Daoy (cell line): ENCODE results near the gene LNX1. TPM values are rescaled to one million over a fixed set of nuclear protein-coding genes. Genes with fewer than 3 reads are reported as not detected.
A peak's percentile ranks its signal among the peaks of the same experiment; 100 is the strongest.

Experiments used
- DNase-seq: peaks from one replicate; pipeline ENCODE4 v3.0.0-alpha.2; 2015; ENCODE audit warnings: low read depth
- total RNA-seq: library from RNA; depleted of rRNA; stranded (reverse); fragments of >200 nt; shearing (Covaris generic); gene quantifications from 2 replicates; pipeline ENCODE4 v1.2.3, GENCODE V29; 2014

LNX1 gene
- total RNA-seq, 1 experiment from 2014 or later: 10.2 TPM

- DNase-seq: no peak
Observed at GRCh38 chr4:53535567-53535966, 55.7 kb downstream of the LNX1 start.

- no peak for DNase-seq
Observed at GRCh38 chr4:53534684-53535083, 56.6 kb downstream of the LNX1 start.

DNA sequence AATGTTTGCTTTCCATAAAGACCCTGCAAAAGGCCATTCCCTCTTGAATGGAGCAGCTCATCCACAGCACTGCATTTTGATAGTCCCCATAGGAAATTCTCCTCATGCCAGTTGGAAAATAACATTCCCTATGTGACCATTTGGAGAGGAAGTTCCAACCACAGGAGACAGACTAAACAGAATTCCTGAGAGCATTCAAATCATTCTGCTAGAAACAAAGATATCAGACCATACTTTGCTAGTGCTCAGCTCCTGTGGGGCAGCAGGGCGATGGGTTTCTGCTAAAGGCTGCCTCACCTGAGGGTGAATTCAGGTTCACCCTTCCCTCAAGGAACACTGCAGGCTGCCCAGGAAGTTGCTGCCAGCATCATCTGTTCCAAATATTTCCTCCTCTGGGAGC, 58.8 kb downstream of the LNX1 start:
- no peak for DNase-seq

DNA sequence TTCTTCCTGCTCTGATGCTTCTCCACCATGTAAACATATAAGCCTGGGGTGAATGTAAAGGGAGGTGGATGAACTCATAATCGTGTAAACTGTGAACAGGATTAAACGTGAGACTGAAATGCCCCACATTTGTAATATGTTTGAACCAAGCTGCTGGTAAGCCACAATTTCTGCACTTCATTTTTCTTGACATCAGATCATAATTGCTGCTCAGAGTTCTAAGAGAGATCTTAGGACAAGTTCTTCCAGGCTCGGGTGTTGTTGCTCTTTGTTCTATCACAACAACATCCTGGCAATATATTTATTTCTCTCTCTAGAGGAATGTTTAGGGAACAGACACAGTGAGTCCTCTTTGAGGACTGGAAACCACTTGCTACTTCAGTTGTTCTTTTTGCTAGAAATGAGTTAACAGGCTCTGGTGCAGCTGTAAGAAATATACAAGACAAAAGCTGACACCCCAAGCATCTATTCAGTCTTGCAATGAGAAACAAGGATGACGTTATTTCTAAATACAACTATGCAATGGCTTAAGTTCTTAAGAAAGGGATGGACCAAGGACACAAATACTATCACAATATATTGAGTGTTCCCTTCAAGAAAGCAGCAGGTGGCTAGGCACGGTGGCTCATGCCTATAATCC, 59.6 kb downstream of the LNX1 start:
- no peak for DNase-seq

GRCh38 chr4:53529025-53529424, 62.3 kb downstream of the LNX1 start:
- DNase-seq: no peak

GRCh38 chr4:53527930-53528329, 63.4 kb downstream of the LNX1 start:
- no peak for DNase-seq

GRCh38 chr4:53527326-53527725, 64.0 kb downstream of the LNX1 start:
- DNase-seq: no peak

- no peak for DNase-seq
Observed at GRCh38 chr4:53522334-53522733, 69.0 kb downstream of the LNX1 start.

DNA sequence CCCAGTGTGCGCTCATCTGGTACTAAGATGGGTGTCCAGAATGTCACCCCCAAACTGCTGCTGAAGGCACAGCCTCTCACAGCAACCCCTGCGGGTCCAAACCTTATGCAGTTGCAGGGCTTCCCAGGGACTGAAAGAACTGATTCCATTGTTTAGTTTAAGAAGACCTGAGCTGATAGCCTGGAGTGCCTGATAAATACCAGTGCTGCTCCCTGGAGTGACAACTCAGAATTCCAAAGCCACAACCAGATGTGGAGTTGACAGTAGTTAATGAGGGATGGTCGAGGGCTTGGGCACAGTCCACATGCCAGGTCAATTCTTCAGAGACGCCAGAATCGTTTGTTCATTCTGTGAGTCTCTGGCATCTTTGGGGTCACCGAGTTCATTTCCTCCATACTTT, 71.2 kb downstream of the LNX1 start:
- no peak for DNase-seq

DNA sequence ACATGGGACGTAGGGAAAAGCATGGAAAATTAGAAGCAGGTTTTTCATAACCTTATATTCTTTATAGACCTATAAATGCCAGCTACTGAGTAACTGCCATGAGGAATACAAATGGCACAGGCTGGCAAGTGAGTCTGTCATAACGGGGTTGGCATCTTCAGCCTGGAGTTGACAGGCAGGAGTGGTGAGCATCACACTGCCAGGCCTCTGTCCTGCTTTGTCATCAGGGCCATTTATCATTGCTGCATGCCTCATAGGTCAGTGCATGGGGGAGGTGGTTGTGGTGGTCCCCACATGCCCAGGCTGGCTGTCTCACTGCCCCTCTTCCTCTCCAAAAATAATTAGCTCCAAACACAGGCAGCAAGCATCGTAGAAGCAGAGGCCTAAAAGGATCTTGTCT, 72.5 kb downstream of the LNX1 start:
- no peak for DNase-seq

- DNase-seq: peak; percentile 23
Observed at GRCh38 chr4:53515076-53515475, 76.2 kb downstream of the LNX1 start.

- peak; percentile 15 for DNase-seq
Observed at GRCh38 chr4:53514509-53514908, 76.8 kb downstream of the LNX1 start.

DNA sequence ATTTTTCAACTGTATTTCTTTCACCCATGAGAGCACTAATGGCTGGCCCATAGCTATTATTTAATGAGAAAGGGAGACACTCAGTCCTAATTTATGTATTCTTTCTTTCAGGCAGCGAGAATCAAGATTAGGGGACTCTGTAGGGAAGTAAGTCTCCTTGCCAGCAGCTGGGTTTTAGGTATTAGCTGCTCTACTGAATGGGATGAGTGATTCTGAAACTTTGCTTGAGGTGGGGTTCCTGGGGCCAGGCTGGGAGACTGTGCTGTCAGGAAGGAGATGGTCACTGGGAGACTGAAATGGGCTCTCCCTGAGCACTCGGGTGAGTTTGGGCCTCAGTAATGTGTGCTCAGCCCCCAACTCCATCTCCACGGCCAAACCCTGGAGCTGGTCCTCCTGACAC, 78.7 kb downstream of the LNX1 start:
- DNase-seq: no peak

DNA sequence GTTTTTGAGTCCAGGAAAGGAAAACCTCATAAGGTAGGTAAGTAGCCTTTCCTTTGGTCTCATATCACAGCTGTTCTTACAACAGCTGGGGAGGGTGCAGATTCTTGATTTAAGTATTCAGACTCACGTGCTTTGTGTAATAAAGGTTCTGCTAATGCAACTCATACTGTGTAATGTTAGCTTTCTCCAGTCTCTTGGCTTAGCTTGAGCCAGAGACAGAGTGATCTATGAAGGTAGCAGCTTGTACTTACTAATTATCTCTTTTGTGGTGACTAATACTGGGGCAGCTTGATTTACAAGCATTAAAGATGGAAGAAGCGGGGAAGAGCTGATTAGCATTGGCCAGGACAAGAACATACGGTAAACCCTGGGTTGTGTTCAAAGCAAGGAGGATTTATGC, 80.3 kb downstream of the LNX1 start:
- DNase-seq: no peak

- DNase-seq: no peak
Observed at GRCh38 chr4:53510321-53510720, 81.0 kb downstream of the LNX1 start.

- peak; percentile 58 for DNase-seq
Observed at GRCh38 chr4:53508446-53508845, 82.8 kb downstream of the LNX1 start.

DNA sequence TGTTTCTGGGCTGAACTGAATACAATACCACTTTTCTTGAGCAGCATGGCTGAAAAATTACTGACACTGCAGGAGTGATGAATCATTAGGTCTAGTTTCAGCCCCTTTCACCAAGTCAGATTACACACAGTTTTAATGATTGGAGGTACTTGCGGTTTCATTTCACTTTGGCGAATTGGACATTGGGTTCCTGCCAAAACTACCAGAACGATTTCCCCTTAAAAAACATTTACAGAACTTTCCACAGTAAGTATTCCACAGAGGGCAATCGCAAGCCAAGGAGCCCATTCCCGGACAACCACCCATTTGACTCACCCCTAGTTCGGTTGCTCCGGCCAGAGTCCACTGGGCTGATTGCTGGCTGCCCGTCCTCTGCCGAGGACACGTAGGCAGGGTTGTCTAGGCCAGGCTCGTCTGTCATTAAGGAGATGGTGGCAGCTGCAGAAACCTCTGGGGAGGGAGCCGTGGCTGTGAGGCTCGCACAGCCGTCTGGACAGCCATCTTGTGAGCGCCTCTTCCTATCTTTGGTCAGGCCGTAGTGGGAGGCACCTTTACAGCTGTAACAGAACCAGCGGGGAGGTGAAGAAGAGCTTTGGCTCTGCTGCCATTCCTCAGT, 83.5 kb downstream of the LNX1 start:
- peak; percentile 73 for DNase-seq

DNA sequence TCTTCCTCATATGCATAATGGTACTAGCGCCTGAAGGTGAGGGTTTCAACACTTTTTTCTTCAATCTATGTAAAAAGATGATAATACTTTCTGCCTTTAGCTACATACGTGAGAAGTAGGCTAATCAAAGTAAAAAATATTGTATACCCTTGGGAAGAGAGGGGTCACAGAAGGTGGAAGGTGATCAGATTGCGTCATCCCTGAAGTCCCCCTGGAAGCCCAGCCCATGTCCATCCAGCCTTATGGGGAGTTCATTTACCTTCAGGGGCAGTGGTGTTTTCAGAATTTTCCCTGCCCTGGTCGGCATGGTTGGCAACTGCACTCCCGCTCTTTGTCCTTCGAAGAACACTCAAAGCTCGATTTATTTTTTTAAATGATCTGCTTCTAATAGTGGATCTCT, 84.2 kb downstream of the LNX1 start:
- no peak for DNase-seq

DNA sequence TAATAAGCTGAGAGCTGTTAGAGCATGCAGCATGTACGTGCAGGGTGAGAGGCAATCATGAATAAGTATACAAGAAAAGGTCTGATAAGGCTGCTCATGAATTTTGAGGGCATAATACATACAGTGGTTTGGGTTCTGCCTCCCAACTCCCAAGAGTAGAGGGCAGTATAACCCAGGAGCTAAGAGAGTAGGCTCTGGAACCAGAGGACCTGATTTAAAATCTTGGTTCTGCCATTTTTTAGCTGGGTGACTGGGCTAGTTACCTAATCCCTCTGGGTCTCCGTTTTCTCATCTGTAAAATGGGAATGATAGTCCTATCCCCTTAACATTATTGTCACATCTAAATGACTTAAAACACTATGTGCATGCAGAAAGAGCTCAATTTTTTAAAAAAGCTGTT, 85.3 kb downstream of the LNX1 start:
- no peak for DNase-seq

GRCh38 chr4:53502094-53502493, 89.2 kb downstream of the LNX1 start:
- no peak for DNase-seq

DNA sequence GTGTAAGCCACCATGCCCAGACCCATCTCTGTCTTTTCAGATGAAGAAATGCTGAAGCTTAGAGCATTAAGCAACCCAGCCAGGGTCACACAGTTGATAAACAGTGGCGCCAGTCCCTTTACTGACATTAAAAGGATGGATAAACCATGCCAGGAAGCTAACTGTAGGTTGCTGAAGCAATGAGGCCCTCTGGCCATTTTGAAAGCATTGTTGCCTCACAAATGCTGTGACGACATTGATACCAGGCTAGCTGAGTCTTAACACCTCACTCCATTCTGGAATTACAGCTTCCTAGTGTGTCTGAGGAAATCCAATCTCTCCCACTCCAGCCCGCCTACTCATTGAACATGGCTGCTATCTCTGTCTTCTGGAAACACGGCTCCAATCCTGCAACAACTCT, 89.7 kb downstream of the LNX1 start:
- DNase-seq: no peak

GRCh38 chr4:53500546-53500945, 90.7 kb downstream of the LNX1 start:
- DNase-seq: no peak

DNA sequence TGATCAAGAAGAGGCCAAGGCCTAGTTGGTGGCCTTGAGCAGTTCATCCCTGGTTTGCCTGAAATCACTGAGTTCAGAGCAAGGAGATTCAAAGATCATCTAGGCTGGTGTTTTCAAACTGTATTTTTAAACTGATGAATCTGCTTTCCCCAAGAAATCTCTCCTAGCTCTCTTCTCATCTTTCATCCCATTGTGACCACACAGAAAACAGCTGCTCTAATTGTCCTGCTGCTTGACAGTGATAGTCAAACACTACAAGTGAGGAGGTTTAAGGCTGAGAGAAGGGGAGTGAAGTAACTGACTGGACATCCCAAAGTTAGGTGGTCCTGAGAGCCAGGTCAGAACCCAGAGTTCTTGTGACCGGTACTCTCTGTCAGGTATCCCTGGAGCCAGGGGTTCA, 91.5 kb downstream of the LNX1 start:
- DNase-seq: no peak

- no peak for DNase-seq
Observed at GRCh38 chr4:53498706-53499105, 92.6 kb downstream of the LNX1 start.
